ENCODE measurements around the gene S100A13.
"Not testable (repeated sequence)": the region's sequence is repeated elsewhere in the genome, so short reads cannot be mapped to it uniquely, and the experiment has no call there.

S100A13 gene

DNA sequence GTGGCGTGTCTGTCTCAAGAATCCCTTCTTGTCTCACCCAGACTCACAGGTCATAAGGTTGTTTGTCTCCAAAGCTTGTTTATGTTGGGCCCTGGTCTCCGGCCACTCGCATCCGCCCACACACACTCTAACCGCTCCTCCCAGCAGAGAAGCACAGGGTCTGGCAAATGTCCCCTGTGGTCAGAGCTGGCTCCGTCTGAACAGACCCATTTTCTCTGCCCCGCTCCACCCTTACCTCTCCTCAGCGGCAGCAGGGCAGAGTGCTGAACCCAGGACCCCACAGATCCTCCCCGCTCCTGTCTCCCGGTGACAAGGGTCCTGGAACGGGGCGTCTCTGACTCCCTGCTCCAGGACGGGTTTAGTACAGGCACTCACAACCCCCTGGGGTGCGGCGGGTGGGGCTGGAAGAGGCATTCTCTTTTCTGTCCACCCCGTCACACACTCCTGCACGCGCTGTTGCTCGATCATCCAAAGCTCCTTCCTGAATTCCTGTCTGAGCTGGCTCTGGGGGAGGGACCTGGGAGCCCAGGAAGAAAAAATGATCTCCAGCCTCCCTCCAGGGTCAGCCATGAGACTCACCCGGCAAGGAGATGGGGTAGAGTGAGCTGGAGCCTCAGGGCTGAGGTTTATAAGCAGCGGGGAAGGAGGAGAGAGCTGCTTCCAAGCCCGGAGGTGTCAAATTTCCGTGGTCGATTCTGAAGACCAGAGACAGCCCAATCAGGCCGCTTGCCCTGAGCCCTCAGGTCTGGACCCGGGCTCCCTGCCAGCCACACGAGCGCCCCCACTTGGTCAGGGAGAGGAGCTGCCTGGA is at the start of gene S100A13:
Gene S100A13, minus strand, starts transcription at position 602 of the 811 bp plus-strand sequence. CDS start 1,033 bp downstream, outside the sequence.
- peak; percentile 90 for DNase-seq (ENCODE audit: low spot score)

DNA sequence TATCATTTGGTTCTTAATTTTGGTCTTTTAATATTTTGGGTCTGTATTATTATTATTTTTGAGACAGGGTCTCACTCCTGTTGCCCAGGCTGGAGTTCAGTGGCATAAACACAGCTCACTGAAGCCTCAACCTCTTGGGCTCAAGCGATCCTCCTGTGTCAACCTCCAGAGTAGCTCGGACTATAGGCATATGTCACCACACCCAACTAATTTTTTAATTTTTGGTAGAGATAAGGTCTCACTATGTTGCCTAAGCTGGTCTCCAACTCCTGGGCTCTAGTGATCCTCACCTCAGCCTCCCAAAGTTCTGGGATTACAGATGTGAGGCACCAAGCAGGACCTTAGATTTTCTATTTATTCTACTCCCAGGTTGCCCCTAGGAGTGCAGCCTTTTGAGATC is 46.2 kb upstream of the S100A13 start:
- no peak for DNase-seq (ENCODE audit: low spot score)

DNA sequence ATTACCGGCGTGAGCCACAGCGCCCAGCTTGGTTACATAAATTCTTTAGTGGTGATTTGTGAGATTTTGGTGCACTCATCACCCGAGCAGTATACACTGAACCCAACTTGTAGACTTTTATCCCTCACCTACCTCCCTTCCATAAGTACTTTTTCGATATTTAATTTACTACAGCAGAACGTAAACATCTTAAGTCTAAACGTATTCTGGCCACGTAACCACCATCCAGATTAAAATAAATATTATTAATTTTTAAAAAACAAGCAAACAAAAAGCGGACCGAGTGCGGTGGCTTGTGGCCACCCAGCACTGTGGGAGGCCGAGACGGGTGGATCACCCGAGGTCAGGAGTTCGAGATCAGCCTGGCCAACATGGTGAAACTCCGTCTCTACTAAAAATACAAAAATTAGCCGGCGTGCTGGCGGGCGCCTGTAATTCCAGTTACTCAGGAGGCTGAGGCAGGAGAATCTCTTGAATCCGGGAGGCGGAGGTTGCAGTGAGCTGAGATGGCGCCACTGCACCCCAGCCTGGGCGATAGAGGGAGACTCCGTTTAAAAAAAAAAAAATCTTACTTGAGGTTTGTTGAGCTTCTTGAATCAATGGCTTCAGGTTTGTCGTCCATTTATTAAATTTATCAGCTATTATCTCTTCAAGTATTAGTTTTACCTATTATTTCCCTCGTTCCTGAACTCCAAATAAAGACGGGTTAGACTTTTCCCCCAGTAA is 44.5 kb upstream of the S100A13 start:
- peak; percentile 71 for DNase-seq (ENCODE audit: low spot score)

DNA sequence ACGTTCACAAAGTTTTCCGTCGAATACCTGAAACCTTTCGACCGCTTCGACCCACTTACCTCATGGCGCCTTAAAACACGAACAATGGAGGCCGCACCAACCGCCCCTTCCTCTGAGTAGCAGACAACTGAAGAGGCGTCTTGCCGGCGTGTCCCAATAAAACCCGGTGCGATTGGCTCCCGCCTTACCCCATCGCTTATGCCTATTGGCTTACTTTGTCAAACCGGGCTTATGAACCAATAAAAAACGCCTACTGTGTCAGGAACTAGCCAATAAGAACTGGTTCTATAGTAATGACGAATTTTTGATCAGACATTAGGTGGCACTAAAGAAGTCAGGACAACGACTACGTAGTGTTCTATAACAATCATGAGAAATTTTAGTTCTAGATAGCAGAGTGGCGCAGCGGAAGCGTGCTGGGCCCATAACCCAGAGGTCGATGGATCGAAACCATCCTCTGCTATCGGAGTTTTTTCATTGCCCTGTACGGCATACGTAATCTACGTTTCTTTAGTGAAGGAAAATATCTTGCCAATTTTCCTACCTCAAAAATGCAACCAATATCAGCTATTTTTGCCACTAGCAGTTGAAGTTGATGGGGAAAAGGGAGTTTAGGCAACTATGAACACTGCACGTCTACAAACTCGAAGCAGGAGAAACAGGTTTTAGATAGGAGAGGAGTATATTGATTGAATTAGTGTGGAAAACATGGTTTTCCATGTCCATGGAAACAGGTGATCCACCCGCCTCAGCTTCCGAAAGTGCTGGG is 43.7 kb upstream of the S100A13 start, which contains the start of gene ILF2:
Gene ILF2, minus strand, starts transcription at position 135 of the 769 bp plus-strand sequence. Its CDS starts 71 bp downstream, at position 64.
- peak; percentile 100 for DNase-seq (ENCODE audit: low spot score)

DNA sequence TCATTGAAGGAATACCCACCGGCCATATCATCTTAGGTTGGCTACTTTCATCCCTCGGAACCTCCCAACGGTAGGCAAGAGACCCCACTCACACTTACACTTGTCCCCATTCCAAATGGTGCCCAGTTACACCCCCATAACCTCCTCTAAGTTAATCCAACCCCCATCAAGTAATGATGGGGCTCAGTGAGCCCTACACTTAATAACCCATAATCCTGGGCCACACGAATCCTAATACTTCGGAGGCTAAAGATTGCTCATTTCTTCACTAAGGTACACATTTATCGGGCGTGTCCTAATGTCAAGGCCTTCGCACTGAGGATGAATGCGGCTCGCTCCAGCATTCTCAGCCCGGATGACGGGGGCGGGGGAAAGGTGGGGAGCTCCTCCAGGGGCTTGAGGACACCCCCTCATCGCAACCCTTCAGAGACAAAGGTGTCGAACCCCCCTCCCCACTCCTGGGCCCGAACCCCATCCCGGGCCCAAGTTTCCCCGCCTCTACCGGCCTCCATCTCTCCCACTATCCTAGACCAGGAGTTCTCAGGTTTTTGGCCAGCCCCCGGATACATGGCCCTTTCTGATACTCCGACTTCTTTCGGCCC is 43.1 kb upstream of the S100A13 start:
- no peak for DNase-seq (ENCODE audit: low spot score)

DNA sequence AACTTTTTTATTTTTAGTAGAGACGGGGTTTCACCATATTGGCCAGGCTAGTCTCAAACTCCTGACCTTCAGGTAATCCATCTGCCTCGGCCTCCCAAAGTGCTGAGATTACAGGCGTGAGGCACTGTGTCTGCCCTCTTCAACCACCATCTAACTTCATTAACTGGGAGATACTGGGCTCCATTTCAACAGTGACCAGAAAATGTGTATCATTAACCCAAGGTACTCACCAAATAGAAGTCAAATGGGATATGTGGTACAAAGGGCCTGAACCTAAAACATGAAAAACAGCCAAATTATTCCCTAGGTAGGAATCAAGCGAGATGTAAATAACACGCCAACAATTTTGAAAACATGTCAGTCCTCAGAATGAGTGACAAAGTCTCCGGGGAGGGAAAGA is 42.3 kb upstream of the S100A13 start:
- no peak for DNase-seq (ENCODE audit: low spot score)

DNA sequence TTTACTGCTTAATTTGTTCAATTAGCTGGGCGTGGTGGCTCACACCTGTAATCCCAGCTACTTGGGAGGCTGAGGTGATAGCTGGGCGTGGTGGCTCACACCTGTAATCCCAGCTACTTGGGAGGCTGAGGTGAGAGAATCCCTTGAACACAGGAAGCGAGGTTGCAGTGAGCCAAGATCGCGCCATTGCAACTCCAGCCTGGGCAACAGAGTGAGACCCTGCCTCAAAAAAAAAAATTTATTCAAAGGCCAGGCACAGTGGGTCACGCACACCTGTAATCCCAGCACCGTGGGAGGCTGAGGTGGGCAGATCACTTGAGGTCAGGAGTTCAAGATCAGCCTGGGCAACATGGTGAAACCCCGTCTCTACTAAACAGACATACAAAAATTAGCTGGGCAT is 41.4 kb upstream of the S100A13 start:
- not testable (repeated sequence) for DNase-seq (ENCODE audit: low spot score)

DNA sequence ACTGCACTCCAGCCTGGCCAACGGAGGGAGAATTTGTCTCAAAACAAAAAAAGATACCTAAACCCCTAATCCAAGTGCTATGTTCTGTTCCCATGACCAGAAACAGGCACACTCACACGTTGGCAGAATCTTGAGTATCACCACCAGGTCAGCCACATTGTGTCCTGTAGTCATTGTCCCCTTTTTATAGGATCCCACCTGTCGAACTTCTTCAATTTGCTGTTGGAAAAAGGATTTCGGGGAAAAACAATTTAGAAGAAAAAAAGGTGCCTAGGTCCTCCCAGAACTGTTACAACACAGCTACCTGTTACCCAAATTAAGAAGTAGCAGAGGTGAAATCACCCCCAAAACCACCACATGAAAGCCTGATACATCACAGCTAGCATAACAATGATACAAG is 40.1 kb upstream of the S100A13 start:
- DNase-seq (ENCODE audit: low spot score) = no peak

DNA sequence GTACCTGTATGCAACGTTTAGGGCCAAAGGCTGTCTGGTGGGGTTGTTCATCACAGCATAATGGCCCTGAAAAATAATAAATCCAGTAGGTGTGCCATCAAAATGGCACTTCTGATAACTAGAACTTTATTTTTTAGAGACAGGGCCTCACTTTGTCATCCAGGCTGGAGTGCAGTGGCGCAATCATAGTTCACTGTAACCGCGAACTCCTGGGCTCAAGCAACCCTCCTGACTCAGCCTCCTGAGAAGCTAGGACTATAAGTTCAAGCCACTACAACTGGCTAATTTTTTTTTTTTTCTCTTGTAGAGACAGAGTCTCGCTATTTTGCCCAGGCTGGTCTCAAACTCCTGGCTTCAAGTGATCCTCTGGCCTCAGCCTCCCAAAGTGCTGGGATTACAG is 35.9 kb upstream of the S100A13 start:
- DNase-seq (ENCODE audit: low spot score) = no peak

DNA sequence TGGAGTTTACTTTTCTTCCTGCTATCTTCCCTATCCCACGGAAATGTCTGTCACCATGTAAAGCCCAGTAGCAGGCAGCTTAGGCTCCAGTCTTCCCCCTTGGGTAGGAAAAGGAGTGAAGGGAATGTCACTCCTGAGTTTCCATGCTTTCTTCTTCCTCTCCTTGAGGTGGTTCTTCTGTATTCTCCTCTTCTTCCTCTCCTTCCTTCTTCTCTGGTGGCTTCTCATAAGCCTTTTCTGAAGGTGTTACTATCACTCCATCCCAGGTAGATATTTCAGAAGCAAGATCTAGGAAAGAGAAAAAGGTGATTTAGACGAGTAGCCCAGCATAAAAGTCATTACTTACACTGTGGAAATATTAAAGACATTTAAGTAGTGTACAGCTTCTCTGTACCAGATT is 35.0 kb upstream of the S100A13 start:
- no peak for DNase-seq (ENCODE audit: low spot score)

DNA sequence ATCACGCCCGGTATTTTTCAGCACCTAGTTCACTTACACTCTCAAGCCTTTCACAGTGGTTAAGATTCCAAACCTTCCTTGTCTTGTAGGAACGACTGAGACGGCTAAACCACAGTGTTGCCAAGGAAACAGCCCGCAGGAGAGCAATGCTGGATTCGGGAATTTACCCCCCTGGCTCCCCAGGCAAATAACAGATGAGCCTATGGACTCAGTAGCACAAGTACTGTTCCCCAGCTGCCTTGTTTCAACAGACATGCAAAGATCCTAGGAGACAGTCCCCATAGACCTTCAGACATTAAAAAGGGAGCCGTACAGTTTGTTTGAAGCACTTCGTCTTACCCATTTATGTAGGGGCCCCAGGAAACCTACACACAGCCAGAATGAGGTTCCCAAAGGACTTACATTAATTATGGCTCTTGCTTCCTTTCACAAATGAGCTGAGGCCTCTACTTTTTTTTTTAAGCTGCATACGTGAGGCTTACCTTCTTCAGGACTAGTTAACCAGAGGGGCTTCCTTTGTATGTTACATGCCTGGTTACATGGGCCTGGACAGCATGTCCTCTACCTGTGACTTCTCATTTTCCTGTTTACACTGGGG is 33.9 kb upstream of the S100A13 start:
- no peak for DNase-seq (ENCODE audit: low spot score)

DNA sequence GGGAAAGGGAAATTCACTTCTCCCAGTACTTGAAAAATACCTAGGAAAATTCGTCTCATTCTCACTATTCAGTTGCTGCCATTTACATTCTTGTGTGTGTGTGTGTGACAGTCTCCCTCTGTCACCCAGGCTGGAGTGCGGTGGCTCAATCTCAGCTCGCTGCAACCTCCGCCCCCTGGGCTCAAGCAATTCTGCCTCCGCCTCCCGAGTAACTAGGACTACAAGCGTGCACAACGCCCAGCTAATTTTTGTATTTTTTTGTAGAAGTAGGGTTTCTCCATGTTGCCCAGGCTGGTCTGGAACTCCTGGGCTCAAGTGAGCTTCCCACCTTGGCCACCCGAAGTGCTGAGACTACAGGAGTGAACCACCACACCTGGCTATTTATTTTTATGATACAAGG is 32.4 kb upstream of the S100A13 start:
- no peak for DNase-seq (ENCODE audit: low spot score)

DNA sequence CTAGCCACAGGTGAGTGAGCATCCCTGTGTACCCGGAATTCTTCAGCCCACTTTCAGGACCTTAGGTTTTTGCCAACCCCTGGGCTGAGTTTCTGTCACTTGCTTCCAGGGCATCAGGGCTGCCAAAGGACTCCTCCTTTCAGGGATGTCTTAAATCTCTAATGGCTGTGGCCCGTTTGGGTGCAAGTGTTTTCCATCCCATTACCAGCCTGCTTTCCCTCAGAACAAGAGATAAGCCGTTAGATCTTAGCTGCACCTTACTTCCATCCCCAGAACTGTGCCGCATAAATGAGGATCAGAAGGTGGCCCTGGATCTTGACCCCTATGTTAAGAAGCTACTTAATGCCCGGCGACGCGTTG is 31.9 kb upstream of the S100A13 start:
- no peak for DNase-seq (ENCODE audit: low spot score)

DNA sequence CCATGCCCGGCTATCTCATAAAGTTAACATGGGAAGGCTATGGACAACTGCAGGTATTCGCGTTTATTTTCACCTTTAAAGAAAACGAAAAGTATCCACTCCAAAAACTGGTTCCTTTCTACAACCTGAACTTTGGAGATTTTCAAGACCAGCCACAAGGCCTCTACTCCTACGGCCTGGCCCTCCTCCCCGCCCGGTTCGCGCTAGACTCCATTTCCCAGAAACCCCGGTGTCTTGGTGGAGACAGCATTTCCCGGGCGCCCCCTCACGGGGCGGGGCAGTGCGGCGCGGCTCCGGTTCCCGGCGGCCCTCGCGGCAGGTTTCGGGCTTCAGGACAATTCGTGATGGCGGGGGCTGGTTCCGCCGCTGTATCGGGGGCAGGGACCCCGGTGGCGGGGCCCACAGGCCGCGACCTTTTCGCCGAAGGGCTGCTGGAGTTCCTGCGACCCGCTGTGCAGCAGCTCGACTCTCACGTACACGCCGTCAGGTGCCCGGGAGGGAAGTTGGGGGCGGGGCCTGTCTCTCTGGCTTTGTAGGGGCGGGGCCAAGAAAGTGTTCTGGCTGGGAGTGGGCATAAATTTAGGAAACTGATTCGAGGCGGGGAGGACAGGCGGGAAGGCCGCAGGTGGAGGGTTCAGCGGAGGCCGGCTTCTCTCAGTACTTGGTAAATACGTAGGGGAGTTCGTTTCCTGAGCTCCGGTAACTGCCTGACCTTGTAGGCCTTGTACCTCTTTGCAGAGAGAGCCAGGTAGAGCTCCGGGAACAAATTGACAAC is 31.3 kb upstream of the S100A13 start, which contains the start of gene SNAPIN:
Gene SNAPIN, plus strand, starts transcription at position 304 of the 775 bp plus-strand sequence. Its CDS starts 41 bp downstream, at position 345.
- DNase-seq (ENCODE audit: low spot score) = peak; percentile 83

DNA sequence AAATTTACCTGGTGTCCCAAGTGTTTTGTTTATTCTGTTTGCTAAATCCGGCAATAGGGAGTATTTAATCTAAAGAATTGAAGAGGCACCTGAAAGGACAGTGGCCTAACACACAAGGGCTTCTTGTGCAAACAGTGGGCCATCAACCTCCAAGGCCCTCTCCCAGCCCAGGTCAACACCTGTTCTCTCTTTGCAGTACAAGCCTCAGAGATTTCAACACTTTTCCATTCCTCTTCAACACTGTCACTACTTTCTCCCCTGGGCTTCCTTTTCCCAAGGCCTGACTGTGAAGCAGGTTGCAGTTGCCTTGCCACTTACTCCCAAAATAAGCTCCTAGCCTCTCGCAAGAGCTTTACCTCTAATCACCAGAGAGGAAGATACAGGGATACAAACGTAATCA is 28.0 kb upstream of the S100A13 start:
- DNase-seq (ENCODE audit: low spot score) = no peak

DNA sequence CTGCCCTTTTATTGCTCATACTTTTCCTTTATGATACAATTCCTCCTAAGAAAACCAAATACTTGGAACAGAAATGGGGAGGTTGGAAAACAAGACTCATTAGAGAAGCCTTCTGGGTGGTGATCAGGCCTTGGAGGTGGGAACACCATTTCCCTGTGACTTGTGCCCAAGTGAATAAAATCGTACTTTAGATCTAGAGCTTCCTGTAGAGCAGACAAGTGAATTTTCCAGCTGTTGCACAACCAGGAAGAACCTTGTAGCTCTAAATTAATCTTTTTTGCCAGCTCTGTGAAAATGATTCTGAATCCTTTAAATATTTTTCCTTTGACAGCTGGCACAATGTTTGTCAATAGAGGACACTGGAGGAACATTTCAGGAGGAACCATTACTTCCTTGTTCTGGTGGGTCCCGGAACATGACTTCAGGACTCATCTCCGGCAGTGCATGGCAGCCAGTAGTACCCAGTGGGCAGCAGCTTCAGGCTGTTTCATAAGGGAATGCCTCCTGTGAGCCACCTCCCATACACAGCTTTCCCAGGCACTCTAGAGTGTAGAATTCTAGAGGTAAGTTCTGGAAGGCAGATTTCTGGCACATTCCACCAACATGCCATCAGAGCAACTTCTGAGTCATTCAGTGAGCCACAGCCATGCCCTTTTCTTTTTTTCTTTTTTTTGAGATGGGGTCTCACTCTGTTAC is 25.6 kb upstream of the S100A13 start:
- no peak for DNase-seq (ENCODE audit: low spot score)

DNA sequence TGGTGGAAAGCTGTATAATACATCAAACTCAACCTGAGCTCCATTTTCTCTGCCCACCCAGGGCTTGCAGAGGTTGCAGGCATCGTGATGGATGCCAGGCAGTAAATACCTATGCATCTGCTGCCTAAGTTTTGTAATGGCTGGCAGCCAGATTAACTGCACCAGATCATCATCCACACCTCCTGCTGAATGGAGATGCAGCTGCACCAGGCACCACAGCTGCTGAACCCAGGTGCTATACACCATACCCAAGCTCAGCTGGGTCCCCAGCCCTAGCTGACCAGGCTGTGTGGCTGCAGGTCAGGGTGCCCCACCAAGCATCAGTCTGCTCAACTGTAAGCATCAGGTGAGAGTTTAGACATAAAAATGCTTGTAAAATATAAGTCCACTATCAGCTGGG is 24.5 kb upstream of the S100A13 start:
- no peak for DNase-seq (ENCODE audit: low spot score)

DNA sequence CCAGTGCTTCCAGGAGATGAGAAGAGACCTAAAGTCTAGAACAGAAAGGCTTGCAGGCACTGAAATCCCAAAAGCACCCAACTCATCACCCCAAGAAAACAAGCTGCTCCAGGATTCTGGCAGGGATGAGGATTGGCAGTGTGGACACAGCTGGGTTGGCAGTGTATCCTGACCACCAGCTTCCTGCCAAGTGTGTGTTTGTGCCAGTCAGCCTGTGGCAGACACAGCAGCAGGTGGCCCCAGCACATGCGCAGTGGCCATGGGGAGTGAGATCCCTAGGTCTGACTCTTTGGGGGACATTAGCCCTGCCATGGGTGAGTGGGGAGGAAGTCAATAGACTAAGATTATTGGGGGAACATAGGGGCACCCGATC is 22.5 kb upstream of the S100A13 start:
- DNase-seq (ENCODE audit: low spot score) = no peak

DNA sequence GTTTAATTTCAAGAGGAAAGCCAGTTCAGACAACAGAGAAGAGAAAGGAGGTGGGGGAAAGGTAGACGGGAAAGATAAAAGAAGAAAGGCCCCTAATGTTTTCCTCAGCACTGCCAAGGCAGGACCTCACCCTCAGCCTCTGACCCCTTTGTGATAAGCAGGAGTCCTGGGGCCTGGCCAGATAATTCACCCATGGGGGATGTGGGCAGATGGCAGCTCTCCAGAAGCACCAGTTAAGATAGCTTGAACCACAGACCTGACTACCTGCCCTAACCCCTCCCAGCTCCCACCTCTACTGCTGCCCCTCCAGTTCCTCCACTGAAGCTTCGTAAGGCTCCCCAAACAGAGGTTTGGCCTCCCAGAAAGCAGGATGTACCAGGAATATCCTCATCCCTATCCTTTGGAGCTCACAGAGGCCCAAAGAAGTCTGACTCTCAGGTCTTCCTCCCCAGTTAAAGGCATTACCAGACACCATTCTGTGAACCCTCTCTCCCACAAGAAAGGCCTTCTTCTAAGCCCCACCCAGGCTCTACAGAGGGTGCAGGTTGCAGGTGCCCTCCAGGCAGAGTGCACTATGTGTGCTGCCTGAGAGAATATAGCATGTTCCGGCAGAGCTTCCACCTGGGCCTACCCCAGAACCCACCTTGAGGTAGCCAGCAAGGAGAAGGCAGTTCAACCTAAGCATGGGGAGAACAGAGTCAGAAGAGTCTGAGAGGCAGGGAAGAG is 22.0 kb upstream of the S100A13 start:
- DNase-seq (ENCODE audit: low spot score) = no peak
